Skin epidermis (tissue), 12 donors: ENCODE measurements around the gene LIFR.

Experiments
- H3K27ac ChIP-seq, 21 experiments: fragments of 200-600 bp; sonication (generic) in 11 of 21; one replicate each; pipeline ENCODE4 v1.5.0; 2020; ENCODE audit warnings: mild to moderate bottlenecking in 3 of 21, inconsistent platforms in 2 of 21, moderate library complexity in 2 of 21
- H3K4me3 ChIP-seq, 7 experiments: fragments of 200-600 bp; sonication (generic) in 2 of 7; one replicate each; pipeline ENCODE4 v1.5.0; 2020; ENCODE audit warnings: inconsistent platforms in 2 of 7, mild to moderate bottlenecking in 2 of 7, moderate library complexity in 1 of 7

Gene LIFR

DNA sequence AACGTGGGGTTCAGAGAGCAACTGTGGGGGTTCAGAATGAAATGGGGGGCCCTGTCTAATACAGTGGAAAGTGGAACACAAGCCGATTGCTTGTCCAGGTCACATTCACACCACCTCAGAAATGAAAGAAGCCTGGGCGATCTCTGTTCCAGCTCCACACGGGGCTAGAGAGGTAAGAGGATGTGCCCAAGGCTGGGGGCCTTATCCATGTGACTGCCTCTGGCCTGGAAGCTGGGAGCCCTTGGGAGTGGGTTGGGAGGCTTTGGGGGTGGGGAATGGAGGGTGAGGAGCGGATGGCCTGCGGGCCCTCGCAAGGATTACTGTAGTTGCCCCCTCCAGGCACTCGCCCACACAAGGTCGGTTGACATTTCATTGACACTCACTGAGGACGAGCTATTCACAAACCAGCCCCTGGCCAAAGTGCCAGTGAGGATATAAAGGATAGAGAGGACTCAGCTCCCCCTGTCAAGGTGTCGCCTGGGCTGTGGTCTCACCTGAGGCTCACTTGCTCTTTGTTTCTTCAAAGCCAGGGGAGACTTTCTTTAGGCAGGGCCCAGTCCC lies 86.7 kb downstream of the LIFR start:
- peak overlapping the region in 6 of 21 experiments; percentile 13 to 89 (median 70) for H3K27ac ChIP-seq
- H3K4me3 ChIP-seq, result no peak overlapping the region

DNA sequence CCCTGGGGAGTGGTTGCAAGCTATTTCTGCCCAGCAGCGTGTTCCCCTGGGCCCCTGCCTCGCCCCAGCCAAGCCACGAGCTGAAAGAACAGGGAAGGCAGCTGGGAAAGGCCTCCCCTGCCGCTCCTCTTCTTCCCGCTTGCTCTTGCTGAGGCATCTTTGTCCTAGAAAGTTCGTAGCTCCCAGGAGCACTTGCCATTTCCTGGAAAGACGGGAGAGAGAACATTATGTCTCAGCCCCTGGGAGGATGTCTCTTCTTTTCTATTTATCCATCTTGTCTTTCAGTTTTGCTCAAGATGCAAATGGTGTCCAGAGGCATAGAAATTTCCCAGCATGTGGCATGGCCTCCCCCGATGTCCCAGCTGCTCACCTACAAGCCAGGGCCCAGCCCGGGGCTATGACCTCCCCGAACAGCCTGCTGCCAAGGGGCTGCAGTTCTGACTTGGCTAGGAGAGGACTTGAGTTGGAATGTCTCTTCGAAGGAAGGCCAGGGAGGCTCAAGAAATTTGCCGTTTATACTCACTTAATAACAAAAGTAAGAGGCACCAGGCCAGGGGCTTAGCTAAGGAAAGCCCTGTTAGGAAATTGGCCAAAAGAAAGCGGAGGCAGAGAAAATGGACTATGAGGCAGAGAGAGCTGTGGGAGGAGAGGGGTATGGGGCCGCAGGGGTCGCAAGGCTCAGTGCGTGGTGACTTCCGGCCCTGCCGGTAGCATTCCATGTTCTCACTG lies 87.3 kb downstream of the LIFR start:
- no peak overlapping the region for H3K4me3 ChIP-seq
- peak overlapping the region in 9 of 21 experiments; percentile 22 to 89 (median 66) for H3K27ac ChIP-seq

- Histone ChIP-seq H3K4me3 (no peak overlapping the region), H3K27ac (peak overlapping the region in 14 of 21 experiments; percentile 22 to 89 (median 60))
Measured at GRCh38 chr5:38468202-38468673, 88.2 kb downstream of the LIFR start.

DNA sequence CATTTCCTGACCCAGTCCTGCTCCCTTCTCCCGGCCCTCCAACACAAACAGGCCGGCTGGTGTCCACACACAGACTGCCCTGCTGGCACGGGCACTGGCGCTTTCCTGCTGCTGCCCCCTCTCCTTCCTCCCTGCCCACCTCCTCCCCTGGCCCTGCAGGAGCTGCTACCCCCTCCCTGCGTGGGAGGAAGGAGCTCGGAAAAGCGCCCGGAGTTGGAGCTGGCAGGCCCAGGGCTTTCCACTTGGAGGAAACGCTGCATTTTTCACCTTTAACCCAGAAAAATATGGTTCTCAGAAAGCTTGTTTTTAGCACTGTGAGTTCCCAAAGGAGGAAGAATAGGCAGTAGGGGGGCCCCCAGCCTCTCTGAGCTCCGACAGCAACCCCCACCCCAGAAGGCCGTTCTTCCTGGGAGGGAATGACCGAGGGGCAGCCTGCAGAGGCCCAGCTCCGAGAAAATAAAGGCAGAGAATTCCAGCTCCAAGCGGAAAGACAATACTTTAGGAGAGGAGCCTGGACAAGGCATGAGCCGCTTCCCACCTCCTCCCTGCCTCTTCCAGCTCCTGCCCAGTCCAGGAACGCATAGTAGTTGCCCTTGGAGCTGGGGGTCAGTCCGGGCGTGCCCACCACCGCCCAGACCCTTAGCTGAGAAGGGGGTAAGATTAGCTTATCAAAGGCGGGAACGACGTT lies 88.9 kb downstream of the LIFR start:
- peak overlapping the region in 18 of 21 experiments; percentile 8 to 89 (median 60) for H3K27ac ChIP-seq
- no peak overlapping the region for H3K4me3 ChIP-seq

DNA sequence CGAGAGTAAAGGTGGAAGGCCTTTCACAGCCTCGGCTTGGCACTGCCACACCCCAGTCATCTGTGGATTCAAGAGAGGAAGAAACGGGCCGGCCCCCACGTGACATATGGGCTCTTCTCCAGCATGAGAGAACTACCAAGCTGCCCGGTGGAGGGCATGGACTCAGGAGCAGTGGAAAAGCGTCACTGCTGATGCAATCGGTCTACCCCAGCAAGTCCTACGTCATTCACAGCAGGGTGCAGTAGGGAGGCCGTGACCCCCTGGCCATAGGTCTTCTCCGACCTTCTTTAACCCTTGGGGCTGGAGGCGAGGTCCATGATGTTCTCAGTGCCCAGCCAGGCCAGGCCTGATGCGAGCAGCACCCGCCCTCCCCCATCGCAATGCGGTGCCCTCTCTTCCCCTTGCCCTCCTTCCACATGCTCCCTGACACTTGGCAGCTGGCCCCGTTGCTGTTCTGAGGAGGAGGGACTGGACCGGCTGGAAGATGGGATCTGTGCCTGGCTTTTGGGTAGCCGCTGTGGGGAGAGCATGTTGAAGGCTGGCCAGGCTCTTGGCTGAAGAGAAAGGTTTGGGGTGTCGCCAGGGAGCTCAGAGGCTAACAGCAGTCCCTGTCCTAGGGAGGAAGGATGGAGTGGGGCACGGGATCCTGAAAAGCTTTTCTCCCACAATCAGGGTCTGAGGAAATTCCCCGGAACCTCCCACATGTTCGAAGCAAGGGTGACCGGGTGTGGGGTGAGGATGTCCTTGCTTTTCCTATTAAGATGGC lies 89.8 kb downstream of the LIFR start:
- peak overlapping the region in 15 of 21 experiments; percentile 18 to 89 (median 62) for H3K27ac ChIP-seq
- H3K4me3 ChIP-seq, result no peak overlapping the region

- Histone ChIP-seq H3K27ac (peak overlapping the region in 9 of 21 experiments; percentile 17 to 89 (median 67)), H3K4me3 (no peak overlapping the region)
Measured at GRCh38 chr5:38465702-38466423, 90.6 kb downstream of the LIFR start.

DNA sequence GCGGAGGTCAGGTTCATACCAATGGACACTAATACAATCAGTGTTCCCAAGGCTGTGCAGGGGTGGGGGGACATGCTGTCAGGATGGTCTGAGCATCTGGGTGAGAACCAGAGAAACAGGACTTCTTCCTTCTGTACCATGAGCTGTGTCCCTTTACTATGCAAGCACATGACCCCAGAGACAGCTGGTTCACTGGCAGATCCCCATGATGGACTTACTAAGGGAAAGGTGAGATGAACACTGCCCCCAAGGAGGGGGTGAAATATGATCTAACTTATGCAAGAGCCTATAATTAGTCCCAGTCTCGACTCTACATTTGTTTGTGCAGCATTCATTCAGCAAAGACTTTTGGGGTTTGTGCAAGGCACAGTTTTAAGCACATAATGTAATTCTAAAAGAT lies 91.4 kb downstream of the LIFR start:
- Histone ChIP-seq H3K27ac (peak overlapping the region in 4 of 21 experiments; percentile 29 to 89 (median 72)), H3K4me3 (no peak overlapping the region)

DNA sequence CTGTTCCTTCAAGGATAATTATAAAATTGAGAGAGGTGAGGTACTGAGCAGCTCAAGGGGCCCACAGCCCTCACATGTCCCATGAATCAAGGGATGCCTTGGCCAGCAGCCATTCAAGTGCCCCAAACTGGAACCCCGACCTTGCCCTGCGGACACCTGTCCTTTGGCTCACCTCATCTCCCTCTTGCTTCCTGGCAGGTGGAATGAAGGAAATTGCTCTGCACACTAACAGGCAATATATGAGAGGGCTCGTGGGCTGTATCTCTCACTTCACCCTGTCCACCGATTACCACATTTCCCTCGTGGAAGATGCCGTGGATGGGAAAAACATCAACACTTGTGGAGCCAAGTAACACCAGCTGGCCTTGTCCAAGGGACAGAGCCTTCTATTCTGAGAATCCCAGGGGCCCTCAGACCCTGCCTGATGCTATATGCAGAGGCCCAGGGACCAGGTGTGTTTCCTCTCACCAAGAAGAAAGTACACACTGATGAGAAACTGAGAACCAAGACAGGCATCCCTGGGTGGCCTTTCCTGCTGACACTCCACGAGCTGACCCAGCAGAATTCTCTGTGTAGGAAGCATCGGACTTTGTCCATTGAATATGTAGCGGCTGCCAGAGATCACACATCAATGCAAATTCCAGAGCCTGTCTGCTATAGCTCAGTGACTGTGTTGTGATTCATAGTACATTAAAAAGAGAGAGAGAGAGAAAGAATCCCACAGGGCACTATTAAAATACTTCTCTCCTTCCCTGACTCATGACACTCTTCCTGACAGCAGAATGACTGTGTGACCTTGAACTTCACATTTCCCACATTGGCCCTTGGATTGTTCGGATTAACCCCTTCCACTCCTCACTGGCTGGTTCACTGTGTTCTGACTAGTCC lies 92.6 kb downstream of the LIFR start:
- Histone ChIP-seq H3K27ac (peak overlapping the region in 6 of 21 experiments; percentile 29 to 58 (median 50)), H3K4me3 (no peak overlapping the region)

GRCh38 chr5:38462976-38463633 lies 93.3 kb downstream of the LIFR start:
- Histone ChIP-seq H3K27ac (peak overlapping the region in 4 of 21 experiments; percentile 29 to 58 (median 42)), H3K4me3 (no peak overlapping the region)

DNA sequence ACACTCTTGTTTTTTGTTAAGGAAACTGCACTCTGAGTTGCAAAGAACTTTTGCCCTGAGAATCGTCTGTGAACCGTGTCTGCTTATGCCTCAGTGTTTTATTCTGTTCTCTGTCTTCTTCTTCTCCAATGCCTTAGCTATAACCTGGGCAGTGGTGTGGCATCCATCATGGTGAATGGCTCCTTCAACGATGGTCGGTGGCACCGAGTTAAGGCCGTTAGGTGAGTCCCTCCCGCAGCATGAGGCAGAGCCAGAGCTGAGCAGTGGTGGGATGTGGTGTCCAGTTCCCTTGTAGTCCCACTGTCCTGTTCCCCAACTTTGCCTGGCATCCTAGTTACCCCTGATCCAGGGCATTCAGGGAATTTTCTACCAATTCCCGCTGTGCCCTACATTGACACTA lies 98.3 kb downstream of the LIFR start:
- no peak overlapping the region for H3K4me3 ChIP-seq
- no peak overlapping the region for H3K27ac ChIP-seq

GRCh38 chr5:38456657-38457399 lies 99.6 kb downstream of the LIFR start:
- no peak overlapping the region for H3K4me3 ChIP-seq
- H3K27ac ChIP-seq, result no peak overlapping the region

GRCh38 chr5:38455796-38456330 lies 100.6 kb downstream of the LIFR start:
- H3K4me3 ChIP-seq, result no peak overlapping the region
- H3K27ac ChIP-seq, result no peak overlapping the region

DNA sequence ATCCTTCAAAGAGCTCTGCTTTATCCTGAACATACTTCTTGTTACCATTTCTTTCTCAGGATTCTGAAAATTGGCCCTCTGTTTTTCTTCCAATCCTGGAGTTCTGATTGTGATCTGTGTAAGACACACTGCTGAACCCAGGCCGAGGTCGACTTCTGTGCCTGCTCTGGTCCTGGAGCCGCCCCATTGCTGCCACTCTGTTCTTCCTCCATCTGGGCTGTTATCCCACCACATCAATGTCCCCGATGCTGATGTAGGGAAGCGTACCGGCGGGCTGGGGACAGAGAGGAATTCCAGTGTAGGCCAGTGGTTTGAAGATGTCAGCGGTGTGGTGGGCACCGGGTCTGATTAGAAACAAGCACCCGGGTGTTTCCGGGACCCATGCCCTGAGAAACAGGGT lies 102.5 kb downstream of the LIFR start:
- Histone ChIP-seq H3K27ac (no peak overlapping the region), H3K4me3 (no peak overlapping the region)

GRCh38 chr5:38453506-38453905 lies 102.9 kb downstream of the LIFR start:
- H3K4me3 ChIP-seq, result no peak overlapping the region

GRCh38 chr5:38452201-38452600 lies 104.2 kb downstream of the LIFR start:
- Histone ChIP-seq H3K4me3 (no peak overlapping the region), H3K27ac (no peak overlapping the region)

More at GRCh38 chr5:38453506-38453905, 102.9 kb downstream of the LIFR start:
- no peak overlapping the region for H3K27ac ChIP-seq

- H3K27ac ChIP-seq, result peak overlapping the region in 5 of 21 experiments; percentile 5 to 68 (median 45)
- H3K4me3 ChIP-seq, result no peak overlapping the region
Measured at GRCh38 chr5:38451074-38451725, 105.2 kb downstream of the LIFR start.
